Stimulated activated memory B cell treated with anti-CD40 and anti-IgM and Interleukin-4, amounts not matched to agents 10 μg/mL and 1 μg/mL and 100 μg/mL, for 72 hours (primary cell): ENCODE data around the gene CORIN.

Source experiments
- ATAC-seq: fragments of 150-1000 bp; cut with Tn5 transposase; 2 replicates; pipeline ENCODE4 v1.10.0; 2021
- H3K27ac Mint-ChIP-seq: one replicate; pipeline ENCODE4 v1.8.0; 2022; ENCODE audit warnings: mild to moderate bottlenecking, mixed read lengths
- H3K27me3 Mint-ChIP-seq: one replicate; pipeline ENCODE4 v1.8.0; 2022; ENCODE audit warnings: mixed read lengths
- H3K36me3 Mint-ChIP-seq: one replicate; pipeline ENCODE4 v1.8.0; 2022; ENCODE audit warnings: mixed read lengths
- H3K4me1 Mint-ChIP-seq: one replicate; pipeline ENCODE4 v1.8.0; 2022; ENCODE audit warnings: mixed read lengths
- H3K4me3 Mint-ChIP-seq: one replicate; pipeline ENCODE4 v1.8.0; 2022; ENCODE audit warnings: mild to moderate bottlenecking, moderate library complexity, mixed read lengths
- H3K9me3 Mint-ChIP-seq: one replicate; pipeline ENCODE4 v1.8.0; 2022; ENCODE audit warnings: mixed read lengths

CORIN gene

GRCh38 chr4:47669946-47670345 is 167.9 kb downstream of the CORIN start:
- Mint-ChIP-seq H3K9me3 (no peaks in the 10 kb centered on the region), H3K36me3 (no peaks in the 10 kb centered on the region), H3K4me3 (no peak overlapping the region), H3K4me1 (no peaks in the 10 kb centered on the region), H3K27me3 (no peaks in the 10 kb centered on the region), H3K27ac (no peak overlapping the region)
- ATAC-seq: no peak

- no peaks in the 10 kb centered on the region for H3K27me3 Mint-ChIP-seq
- H3K36me3 Mint-ChIP-seq: no peaks in the 10 kb centered on the region
- H3K9me3 Mint-ChIP-seq: no peaks in the 10 kb centered on the region
- H3K27ac Mint-ChIP-seq: no peak overlapping the region
- no peaks in the 10 kb centered on the region for H3K4me1 Mint-ChIP-seq
- ATAC-seq: peak; percentile 61
- no peak overlapping the region for H3K4me3 Mint-ChIP-seq
Observed at GRCh38 chr4:47668810-47669408, 169.0 kb downstream of the CORIN start.

- no peak for ATAC-seq
- Mint-ChIP-seq H3K4me1 (no peaks in the 10 kb centered on the region), H3K4me3 (no peak overlapping the region), H3K27me3 (no peaks in the 10 kb centered on the region), H3K36me3 (no peaks in the 10 kb centered on the region), H3K9me3 (no peaks in the 10 kb centered on the region), H3K27ac (no peak overlapping the region)
Observed at GRCh38 chr4:47668256-47668655, 169.6 kb downstream of the CORIN start.

GRCh38 chr4:47667552-47667951 is 170.3 kb downstream of the CORIN start:
- Mint-ChIP-seq H3K27ac (no peak overlapping the region), H3K9me3 (no peaks in the 10 kb centered on the region), H3K4me3 (no peak overlapping the region), H3K36me3 (no peaks in the 10 kb centered on the region), H3K4me1 (no peaks in the 10 kb centered on the region), H3K27me3 (no peaks in the 10 kb centered on the region)
- ATAC-seq: no peak

- no peaks in the 10 kb centered on the region for H3K9me3 Mint-ChIP-seq
- no peak for ATAC-seq
- H3K36me3 Mint-ChIP-seq: no peaks in the 10 kb centered on the region
- H3K27ac Mint-ChIP-seq: no peak overlapping the region
- H3K4me1 Mint-ChIP-seq: no peaks in the 10 kb centered on the region
- no peaks in the 10 kb centered on the region for H3K27me3 Mint-ChIP-seq
- H3K4me3 Mint-ChIP-seq: no peak overlapping the region
Observed at GRCh38 chr4:47664051-47664826, 173.6 kb downstream of the CORIN start.

GRCh38 chr4:47662975-47663374 is 174.9 kb downstream of the CORIN start:
- H3K4me3 Mint-ChIP-seq: no peak overlapping the region
- no peak overlapping the region for H3K27ac Mint-ChIP-seq
- H3K27me3 Mint-ChIP-seq: no peaks in the 10 kb centered on the region
- H3K4me1 Mint-ChIP-seq: no peaks in the 10 kb centered on the region
- ATAC-seq: no peak
- H3K36me3 Mint-ChIP-seq: no peaks in the 10 kb centered on the region
- no peaks in the 10 kb centered on the region for H3K9me3 Mint-ChIP-seq

- ATAC-seq: no peak
- H3K36me3 Mint-ChIP-seq: no peaks in the 10 kb centered on the region
- H3K4me3 Mint-ChIP-seq: no peak overlapping the region
- H3K9me3 Mint-ChIP-seq: no peaks in the 10 kb centered on the region
- no peaks in the 10 kb centered on the region for H3K4me1 Mint-ChIP-seq
- no peaks in the 10 kb centered on the region for H3K27me3 Mint-ChIP-seq
- H3K27ac Mint-ChIP-seq: no peak overlapping the region
Observed at GRCh38 chr4:47661741-47662140, 176.1 kb downstream of the CORIN start.

- H3K36me3 Mint-ChIP-seq: no peaks in the 10 kb centered on the region
- H3K27me3 Mint-ChIP-seq: no peaks in the 10 kb centered on the region
- no peaks in the 10 kb centered on the region for H3K4me1 Mint-ChIP-seq
- H3K27ac Mint-ChIP-seq: no peak overlapping the region
- ATAC-seq: no peak
- H3K9me3 Mint-ChIP-seq: no peaks in the 10 kb centered on the region
- no peak overlapping the region for H3K4me3 Mint-ChIP-seq
Observed at GRCh38 chr4:47659342-47659741, 178.5 kb downstream of the CORIN start.

- ATAC-seq: peak; percentile 83
- Mint-ChIP-seq H3K27ac (no peak overlapping the region), H3K36me3 (no peaks in the 10 kb centered on the region), H3K4me3 (no peak overlapping the region), H3K27me3 (no peaks in the 10 kb centered on the region), H3K4me1 (no peaks in the 10 kb centered on the region), H3K9me3 (no peaks in the 10 kb centered on the region)
Observed at GRCh38 chr4:47654972-47655693, 182.7 kb downstream of the CORIN start.

- Mint-ChIP-seq H3K36me3 (no peaks in the 10 kb centered on the region), H3K9me3 (no peaks in the 10 kb centered on the region), H3K27ac (no peak overlapping the region), H3K27me3 (no peaks in the 10 kb centered on the region), H3K4me1 (no peaks in the 10 kb centered on the region), H3K4me3 (no peak overlapping the region)
- no peak for ATAC-seq
Observed at GRCh38 chr4:47652092-47652491, 185.8 kb downstream of the CORIN start.

GRCh38 chr4:47651231-47651630 is 186.6 kb downstream of the CORIN start:
- H3K27ac Mint-ChIP-seq: no peak overlapping the region
- no peaks in the 10 kb centered on the region for H3K4me1 Mint-ChIP-seq
- H3K4me3 Mint-ChIP-seq: no peak overlapping the region
- no peaks in the 10 kb centered on the region for H3K36me3 Mint-ChIP-seq
- no peaks in the 10 kb centered on the region for H3K27me3 Mint-ChIP-seq
- H3K9me3 Mint-ChIP-seq: no peaks in the 10 kb centered on the region
- no peak for ATAC-seq

- Mint-ChIP-seq H3K27me3 (no peaks in the 10 kb centered on the region), H3K4me3 (no peak overlapping the region), H3K27ac (no peak overlapping the region), H3K4me1 (no peaks in the 10 kb centered on the region), H3K9me3 (no peaks in the 10 kb centered on the region), H3K36me3 (no peaks in the 10 kb centered on the region)
- no peak for ATAC-seq
Observed at GRCh38 chr4:47650584-47651130, 187.2 kb downstream of the CORIN start.

GRCh38 chr4:47647544-47647943 is 190.3 kb downstream of the CORIN start:
- no peak overlapping the region for H3K27ac Mint-ChIP-seq
- no peaks in the 10 kb centered on the region for H3K27me3 Mint-ChIP-seq
- no peaks in the 10 kb centered on the region for H3K4me1 Mint-ChIP-seq
- H3K9me3 Mint-ChIP-seq: no peaks in the 10 kb centered on the region
- H3K36me3 Mint-ChIP-seq: no peaks in the 10 kb centered on the region
- ATAC-seq: no peak
- no peak overlapping the region for H3K4me3 Mint-ChIP-seq

- H3K4me3 Mint-ChIP-seq: no peak overlapping the region
- H3K36me3 Mint-ChIP-seq: no peaks in the 10 kb centered on the region
- no peak for ATAC-seq
- H3K27me3 Mint-ChIP-seq: no peaks in the 10 kb centered on the region
- no peaks in the 10 kb centered on the region for H3K4me1 Mint-ChIP-seq
- H3K9me3 Mint-ChIP-seq: no peaks in the 10 kb centered on the region
- no peak overlapping the region for H3K27ac Mint-ChIP-seq
Observed at GRCh38 chr4:47647029-47647428, 190.8 kb downstream of the CORIN start.

- Mint-ChIP-seq H3K27me3 (no peaks in the 10 kb centered on the region), H3K9me3 (no peaks in the 10 kb centered on the region), H3K4me3 (no peak overlapping the region), H3K36me3 (no peaks in the 10 kb centered on the region), H3K4me1 (no peaks in the 10 kb centered on the region), H3K27ac (no peak overlapping the region)
- ATAC-seq: no peak
Observed at GRCh38 chr4:47646372-47646771, 191.5 kb downstream of the CORIN start.
